A673 (cell line): ENCODE results near the gene SLC2A4.

Experiments used
- EZH2 ChIP-seq: fragments of 200-600 bp; sonication (generic); IDR thresholded peaks from 2 replicates; pipeline ENCODE4 v1.6.1; 2017; ENCODE audit warnings: borderline replicate concordance, low read depth, mild to moderate bottlenecking, mixed read lengths, antibody characterized with exemption, low read length; ENCODE audit not compliant: poor library complexity, severe bottlenecking
- TF ChIP-seq, protein P1 (sequence below): fragments of 300-800, 200-600 bp; sonication (generic); conservative IDR thresholded peaks from 2 replicates; pipeline ENCODE4 v1.5.1; 2017; ENCODE audit warnings: low read depth, mild to moderate bottlenecking, antibody characterized with exemption, low read length, moderate library complexity, mixed read lengths

DNA sequence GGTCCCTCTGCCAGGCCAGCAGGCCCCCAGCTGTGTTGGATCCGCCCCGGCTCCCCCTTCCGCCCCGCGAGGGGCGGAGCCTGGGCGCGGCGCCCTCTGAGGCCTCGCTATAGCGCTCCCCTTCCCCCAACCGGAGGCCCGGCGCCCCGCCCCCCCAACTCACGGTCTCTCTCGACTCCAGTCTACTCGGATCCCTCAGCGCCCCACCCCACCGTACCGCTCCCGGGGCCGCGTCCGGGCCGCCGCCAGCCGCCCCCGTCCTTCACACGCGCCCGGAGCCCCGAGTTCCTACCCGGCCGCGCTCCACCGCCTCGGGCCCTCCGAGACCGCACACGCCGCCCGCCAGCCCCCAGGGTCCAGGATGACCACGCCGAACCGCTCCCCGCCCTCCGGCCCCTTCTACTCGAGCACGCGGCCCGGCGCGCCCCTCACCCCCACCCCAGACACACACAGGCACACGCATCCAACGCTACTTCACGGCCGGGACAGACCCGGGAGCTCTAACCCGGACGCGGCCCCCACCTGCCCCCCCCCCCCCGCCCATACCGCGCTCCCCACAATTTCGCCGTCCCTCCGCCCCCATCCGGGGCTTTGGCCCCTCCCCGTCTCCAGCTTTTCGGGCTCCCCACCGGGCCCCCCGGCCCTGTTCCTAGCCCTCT, 43.6 kb upstream of the SLC2A4 start:
- no peak for TF ChIP-seq EZH2
- TF ChIP-seq, protein P1, sequence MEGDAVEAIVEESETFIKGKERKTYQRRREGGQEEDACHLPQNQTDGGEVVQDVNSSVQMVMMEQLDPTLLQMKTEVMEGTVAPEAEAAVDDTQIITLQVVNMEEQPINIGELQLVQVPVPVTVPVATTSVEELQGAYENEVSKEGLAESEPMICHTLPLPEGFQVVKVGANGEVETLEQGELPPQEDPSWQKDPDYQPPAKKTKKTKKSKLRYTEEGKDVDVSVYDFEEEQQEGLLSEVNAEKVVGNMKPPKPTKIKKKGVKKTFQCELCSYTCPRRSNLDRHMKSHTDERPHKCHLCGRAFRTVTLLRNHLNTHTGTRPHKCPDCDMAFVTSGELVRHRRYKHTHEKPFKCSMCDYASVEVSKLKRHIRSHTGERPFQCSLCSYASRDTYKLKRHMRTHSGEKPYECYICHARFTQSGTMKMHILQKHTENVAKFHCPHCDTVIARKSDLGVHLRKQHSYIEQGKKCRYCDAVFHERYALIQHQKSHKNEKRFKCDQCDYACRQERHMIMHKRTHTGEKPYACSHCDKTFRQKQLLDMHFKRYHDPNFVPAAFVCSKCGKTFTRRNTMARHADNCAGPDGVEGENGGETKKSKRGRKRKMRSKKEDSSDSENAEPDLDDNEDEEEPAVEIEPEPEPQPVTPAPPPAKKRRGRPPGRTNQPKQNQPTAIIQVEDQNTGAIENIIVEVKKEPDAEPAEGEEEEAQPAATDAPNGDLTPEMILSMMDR = no peak
